HG03520 (cell line): ENCODE data around the gene CFAP210.
"Not testable (repeated sequence)": the region's sequence is repeated elsewhere in the genome, so short reads cannot be mapped to it uniquely, and the experiment has no call there.

Source experiments
- ATAC-seq: cut with Tn5 transposase; IDR thresholded peaks from one replicate; pipeline ENCODE4 v1.9.1; 2021; ENCODE audit warnings: mild to moderate bottlenecking, moderate library complexity; ENCODE audit not compliant: unreplicated experiment

The CFAP210 gene

GRCh38 chr2:169712791-169713227 lies 18.6 kb upstream of the CFAP210 start:
- ATAC-seq = no peak

- no peak for ATAC-seq
Measured at GRCh38 chr2:169711751-169712509, 17.7 kb upstream of the CFAP210 start.

- ATAC-seq = no peak
Measured at GRCh38 chr2:169709981-169710380, 15.8 kb upstream of the CFAP210 start.

- ATAC-seq = no peak
Measured at GRCh38 chr2:169709331-169709730, 15.1 kb upstream of the CFAP210 start.

- no peak for ATAC-seq
Measured at GRCh38 chr2:169707626-169708025, 13.4 kb upstream of the CFAP210 start.

- no peak for ATAC-seq
Measured at GRCh38 chr2:169705927-169706326, 11.7 kb upstream of the CFAP210 start.

GRCh38 chr2:169704160-169704708 lies 10.0 kb upstream of the CFAP210 start:
- no peak for ATAC-seq

- no peak for ATAC-seq
Measured at GRCh38 chr2:169702996-169703395, 8.8 kb upstream of the CFAP210 start.

GRCh38 chr2:169699173-169699572 lies 5.0 kb upstream of the CFAP210 start:
- not testable (repeated sequence) for ATAC-seq

GRCh38 chr2:169696381-169696780 lies 2.2 kb upstream of the CFAP210 start:
- ATAC-seq = no peak

- no peak for ATAC-seq
Measured at GRCh38 chr2:169694894-169695260, 672 bp upstream of the CFAP210 start.

- ATAC-seq = no peak
Measured at GRCh38 chr2:169693360-169693759, 845 bp downstream of the CFAP210 start.

GRCh38 chr2:169692718-169693117 lies 1.5 kb downstream of the CFAP210 start:
- ATAC-seq = no peak

GRCh38 chr2:169690958-169691357 lies 3.2 kb downstream of the CFAP210 start:
- ATAC-seq = no peak

GRCh38 chr2:169687943-169688342 lies 6.3 kb downstream of the CFAP210 start:
- ATAC-seq = not testable (repeated sequence)

- ATAC-seq = not testable (repeated sequence)
Measured at GRCh38 chr2:169686825-169687224, 7.4 kb downstream of the CFAP210 start.

GRCh38 chr2:169684712-169685111 lies 9.5 kb downstream of the CFAP210 start:
- ATAC-seq = not testable (repeated sequence)

- no peak for ATAC-seq
Measured at GRCh38 chr2:169684135-169684565, 10.1 kb downstream of the CFAP210 start.

- no peak for ATAC-seq
Measured at GRCh38 chr2:169683425-169684134, 10.6 kb downstream of the CFAP210 start.

GRCh38 chr2:169683054-169683424 lies 11.2 kb downstream of the CFAP210 start:
- no peak for ATAC-seq

GRCh38 chr2:169676850-169677249 lies 17.4 kb downstream of the CFAP210 start:
- ATAC-seq = no peak

- ATAC-seq = no peak
Measured at GRCh38 chr2:169676357-169676756, 17.8 kb downstream of the CFAP210 start.
